ENCODE measurements around the gene TNRC18.
"Not testable (repeated sequence)": the region's sequence is repeated elsewhere in the genome, so short reads cannot be mapped to it uniquely, and the experiment has no call there.

GRCh38 chr7:5263066-5263465, 160.6 kb downstream of the TNRC18 start:
- not testable (repeated sequence) for TF ChIP-seq CTCF, EP300, POLR2A (IDR thresholded peaks at IDR 0.05)
